Tibial artery (tissue), 4 donors: Measurements from ENCODE around the gene CDIP1.

ENCODE experiments used
- DNase-seq, 2 donors: peaks; one replicate each; pipeline ENCODE4 v3.0.0-alpha.2; 2019
- H3K27ac ChIP-seq, 2 donors: fragments of 200-600 bp; sonication (generic) in 1 of 2; 1 replicate in 1 of 2; 2 replicates in 1 of 2; pipeline ENCODE4 v1.5.1; 2018 to 2019; ENCODE audit warnings: mild to moderate bottlenecking in 1 of 2
- H3K27me3 ChIP-seq, 2 donors: fragments of 200-600 bp; sonication (generic) in 1 of 2; one replicate each; pipeline versions ENCODE4 v1.5.1 to v1.6.0; 2016 to 2019
- H3K36me3 ChIP-seq, 3 donors: fragments of 200-600 bp; sonication (generic) in 2 of 3; one replicate each; pipeline ENCODE4 v1.5.1; 2016 to 2019; ENCODE audit warnings: mild to moderate bottlenecking in 2 of 3
- H3K4me1 ChIP-seq, 4 donors: fragments of 200-600 bp; sonication (generic) in 2 of 4; 1 replicate in 3 of 4; 2 replicates in 1 of 4; pipeline ENCODE4 v1.5.1; 2016 to 2019
- H3K4me3 ChIP-seq, 2 donors: fragments of 200-600 bp; sonication (generic) in 1 of 2; 1 replicate in 1 of 2; 2 replicates in 1 of 2; pipeline ENCODE4 v1.5.1; 2018 to 2019; ENCODE audit warnings: mild to moderate bottlenecking in 2 of 2
- H3K9me3 ChIP-seq, 3 donors: fragments of 200-600 bp; sonication (generic) in 1 of 3; one replicate each; pipeline ENCODE4 v1.5.1; 2016 to 2019
- CTCF ChIP-seq, 2 experiments: fragments of 200-600 bp in 1 of 2; fragments of 450-650 bp in 1 of 2; IDR thresholded peaks; one replicate each; pipeline ENCODE4 v1.5.1; 2017 to 2019; ENCODE audit warnings: antibody characterized with exemption in 2 of 2, mild to moderate bottlenecking in 1 of 2, moderate library complexity in 1 of 2
- intact Hi-C: fragments of 100-400 bp; cut with DNase I; formaldehyde crosslinking; loops from one replicate; pipeline ENCODE4 v1.15.0; 2023; ENCODE audit warnings: low total_unique reads

Gene CDIP1

GRCh38 chr16:4552541-4552940 is 14.0 kb upstream of the CDIP1 start:
- intact Hi-C loops, result loop anchor here (5.0 kb wide), 1 partner anchor 45 kb away; no protein-coding TSS in a partner anchor
- H3K4me3 ChIP-seq, result no peak overlapping the region
- H3K27me3 ChIP-seq, result peaks cover 0 to 28% of the 10 kb centered on the region in 2 donors
- no peak overlapping the region for H3K27ac ChIP-seq
- H3K36me3 ChIP-seq, result no peaks in the 10 kb centered on the region
- DNase-seq, result no peak
- H3K4me1 ChIP-seq, result no peaks in the 10 kb centered on the region
- no peak for TF ChIP-seq CTCF (IDR thresholded peaks at IDR 0.05)
- no peaks in the 10 kb centered on the region for H3K9me3 ChIP-seq

DNA sequence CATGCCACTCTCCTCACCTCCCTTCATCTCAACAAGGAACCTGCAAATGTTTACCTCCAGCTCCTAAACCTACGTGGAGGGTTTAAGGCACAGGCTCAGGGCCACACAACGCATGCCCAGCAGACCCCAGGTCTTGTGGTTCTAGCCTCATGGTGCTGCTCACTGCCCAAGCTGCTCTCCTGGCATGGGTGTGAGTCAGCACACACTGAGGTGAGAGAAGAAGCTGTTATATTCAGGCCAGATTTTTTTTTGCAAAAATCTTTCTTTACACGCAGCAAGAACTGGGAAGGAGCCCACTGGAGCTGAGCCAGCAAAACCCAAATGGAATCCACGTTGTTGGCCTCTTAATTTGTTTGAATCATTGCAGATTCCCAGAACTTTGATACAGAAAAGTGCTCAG is 12.0 kb upstream of the CDIP1 start:
- Histone ChIP-seq H3K36me3 (no peaks in the 10 kb centered on the region), H3K27me3 (peaks cover 0 to 13% of the 10 kb centered on the region in 2 donors), H3K4me1 (no peaks in the 10 kb centered on the region), H3K4me3 (no peak overlapping the region), H3K9me3 (no peaks in the 10 kb centered on the region), H3K27ac (no peak overlapping the region)
- no peak for TF ChIP-seq CTCF (IDR thresholded peaks at IDR 0.05)
- intact Hi-C loops, result loop anchor here (5.0 kb wide), 1 partner anchor 43 kb away; no protein-coding TSS in a partner anchor
- no peak for DNase-seq

- intact Hi-C loops, result no loop called here
These were observed 9.6 kb upstream of the CDIP1 start for GRCh38 chr16:4548124-4548523.

DNA sequence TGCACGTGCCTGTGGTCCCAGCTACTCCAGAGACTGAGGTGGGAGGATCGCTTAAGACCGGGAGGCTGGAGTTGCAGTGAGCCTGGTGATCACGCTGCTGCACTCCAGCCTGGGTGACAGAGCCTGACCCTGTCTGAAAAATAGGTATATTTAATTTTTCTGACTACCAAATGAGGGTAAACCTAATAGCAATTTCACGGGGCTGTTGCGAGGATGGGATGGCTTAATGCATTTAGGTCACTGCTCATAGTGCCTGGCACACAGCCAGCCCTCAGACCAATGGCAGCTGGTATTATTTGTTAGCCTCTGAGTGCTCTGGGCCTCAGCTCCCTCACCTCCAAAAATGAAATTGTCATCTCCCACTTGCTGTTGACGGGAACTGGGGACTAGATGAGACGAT is 5.9 kb upstream of the CDIP1 start:
- Histone ChIP-seq H3K9me3 (no peaks in the 10 kb centered on the region), H3K4me3 (no peak overlapping the region), H3K27ac (no peak overlapping the region), H3K36me3 (no peaks in the 10 kb centered on the region), H3K27me3 (no peaks in the 10 kb centered on the region), H3K4me1 (no peaks in the 10 kb centered on the region)
- no peak for DNase-seq
- intact Hi-C loops, result no loop called here
- TF ChIP-seq CTCF (IDR thresholded peaks at IDR 0.05), result no peak

More at GRCh38 chr16:4548124-4548523, 9.6 kb upstream of the CDIP1 start:
- no peaks in the 10 kb centered on the region for H3K4me1 ChIP-seq
- no peak overlapping the region for H3K27ac ChIP-seq
- DNase-seq, result no peak
- H3K4me3 ChIP-seq, result no peak overlapping the region
- H3K36me3 ChIP-seq, result no peaks in the 10 kb centered on the region
- H3K27me3 ChIP-seq, result peaks cover 0 to 3% of the 10 kb centered on the region in 2 donors
- H3K9me3 ChIP-seq, result no peaks in the 10 kb centered on the region
- TF ChIP-seq CTCF (IDR thresholded peaks at IDR 0.05), result no peak

GRCh38 chr16:4539716-4540284 is 1.2 kb upstream of the CDIP1 start:
- Histone ChIP-seq H3K27me3 (no peaks in the 10 kb centered on the region), H3K9me3 (no peaks in the 10 kb centered on the region), H3K4me3 (no peak overlapping the region), H3K36me3 (no peaks in the 10 kb centered on the region), H3K27ac (no peak overlapping the region), H3K4me1 (peaks cover 0 to 24% (median 14%) of the 10 kb centered on the region in 4 donors)
- TF ChIP-seq CTCF (IDR thresholded peaks at IDR 0.05), result no peak
- no peak for DNase-seq
- intact Hi-C loops, result no loop called here
